H1 (cell line): ENCODE data around the gene AQP6. TPM values are rescaled to one million over a fixed set of nuclear protein-coding genes. Genes with fewer than 3 reads are reported as not detected.

Experiments
- CTCF ChIA-PET: fragments of 300-600 bp; sonication (Branson Sonifier 250); formaldehyde crosslinking; loops from one replicate; lab custom pipeline; 2021; ENCODE audit not compliant: partially characterized antibody; lab: Charles Lee
- POLR2A ChIA-PET: fragments of 300-600 bp; sonication (Branson Sonifier 250); formaldehyde crosslinking; loops from one replicate; lab custom pipeline; 2021; ENCODE audit warnings: inconsistent platforms; ENCODE audit not compliant: partially characterized antibody; lab: Charles Lee
- DNase-seq, 2 experiments: peaks; one replicate each; pipeline versions ENCODE4 v3.0.0 to v3.0.0-alpha.2; 2010 to 2022; ENCODE audit warnings: low spot score in 2 of 2, low read depth in 1 of 2, mixed read lengths in 1 of 2
- FAIRE-seq: peaks from 2 replicates; lab custom pipeline; 2011; peaks lifted over from hg19 to GRCh38; lab: Jason Lieb, UNC
- H2AFZ ChIP-seq: 2 replicates; pipeline ENCODE4 v1.8.1; 2012; ENCODE audit warnings: low read length, inconsistent platforms
- H2AK5ac ChIP-seq: 2 replicates; pipeline ENCODE4 v1.6.1; 2013; ENCODE audit warnings: low read depth, low read length
- H2BK120ac ChIP-seq: replicated peaks from 2 replicates; pipeline ENCODE3; 2013; ENCODE audit warnings: low read depth, low read length, inconsistent platforms
- H2BK12ac ChIP-seq: 2 replicates; pipeline ENCODE4 v1.6.1; 2013; ENCODE audit warnings: low read depth, low read length
- H2BK15ac ChIP-seq: 2 replicates; pipeline ENCODE4 v1.6.1; 2013; ENCODE audit warnings: low read length
- H2BK20ac ChIP-seq: 2 replicates; pipeline ENCODE4 v1.6.1; 2013; ENCODE audit warnings: low read length
- H2BK5ac ChIP-seq: 2 replicates; pipeline ENCODE4 v1.6.1; 2013; ENCODE audit warnings: low read depth, low read length
- H3K14ac ChIP-seq: 2 replicates; pipeline ENCODE4 v1.6.1; 2013; ENCODE audit warnings: inconsistent platforms; ENCODE audit not compliant: insufficient read length
- H3K18ac ChIP-seq: 2 replicates; pipeline ENCODE4 v1.6.1; 2013; ENCODE audit warnings: low read length; ENCODE audit errors: extremely low read depth
- H3K23ac ChIP-seq: 2 replicates; pipeline ENCODE4 v1.6.1; 2013; ENCODE audit warnings: inconsistent platforms; ENCODE audit not compliant: insufficient read length
- H3K23me2 ChIP-seq: 2 replicates; pipeline ENCODE4 v1.6.1; 2013; ENCODE audit warnings: low read depth, low read length
- H3K27ac ChIP-seq: 2 replicates; pipeline ENCODE4 v1.6.1; 2011; ENCODE audit warnings: low read depth, low read length, inconsistent platforms
- H3K27me3 ChIP-seq, 4 experiments: replicated peaks in 1 of 4; 1 replicate in 1 of 4; 2 replicates in 3 of 4; pipeline versions ENCODE4 v1.6.1 to v1.8.1; 2011 to 2013; ENCODE audit warnings: low read length in 3 of 4, mild to moderate bottlenecking in 3 of 4, inconsistent platforms in 2 of 4, mixed read lengths in 2 of 4, moderate library complexity in 1 of 4; ENCODE audit not compliant: control insufficient read depth in 3 of 4, insufficient read depth in 3 of 4; ENCODE audit errors: extremely low read depth in 1 of 4
- H3K36me3 ChIP-seq, 4 experiments: 2 replicates each; pipeline versions ENCODE4 v1.6.1 to v1.8.1; 2011 to 2013; ENCODE audit warnings: mild to moderate bottlenecking in 4 of 4, low read length in 3 of 4, moderate library complexity in 2 of 4, control low read depth in 1 of 4, inconsistent platforms in 1 of 4; ENCODE audit not compliant: insufficient read depth in 4 of 4, control insufficient read depth in 2 of 4
- H3K4ac ChIP-seq: replicated peaks from 2 replicates; pipeline ENCODE3; 2013; ENCODE audit warnings: low read length, low read depth, mixed read lengths, inconsistent platforms; ENCODE audit not compliant: insufficient read length
- H3K4me1 ChIP-seq, 4 experiments: replicated peaks in 1 of 4; 1 replicate in 1 of 4; 2 replicates in 3 of 4; pipeline versions ENCODE4 v1.6.1 to v1.8.1; 2011 to 2013; ENCODE audit warnings: low read length in 3 of 4, inconsistent platforms in 2 of 4, mixed read lengths in 1 of 4; ENCODE audit not compliant: insufficient read depth in 4 of 4, control insufficient read depth in 3 of 4
- H3K4me2 ChIP-seq, 2 experiments: 2 replicates each; pipeline versions ENCODE4 v1.6.1 to v1.8.1; 2011 to 2013; ENCODE audit warnings: low read depth in 2 of 2, low read length in 2 of 2, control low read depth in 1 of 2, inconsistent platforms in 1 of 2, mild to moderate bottlenecking in 1 of 2; ENCODE audit not compliant: insufficient read depth in 1 of 2
- H3K4me3 ChIP-seq, 4 experiments: fragments of 200-600, 300-600 bp in 1 of 4; sonication (generic), shearing (Covaris generic), sonication (Bioruptor Twin) in 1 of 4; 2 replicates each; pipeline versions ENCODE4 v1.5.1 to v1.8.1; 2011 to 2016; ENCODE audit warnings: low read length in 4 of 4, low read depth in 3 of 4, control low read depth in 2 of 4, inconsistent platforms in 2 of 4, mild to moderate bottlenecking in 2 of 4, mixed read lengths in 1 of 4, moderate library complexity in 1 of 4; ENCODE audit not compliant: insufficient read depth in 2 of 4; ENCODE audit errors: extremely low read depth in 1 of 4
- H3K56ac ChIP-seq: replicated peaks from 2 replicates; pipeline ENCODE3; 2013; ENCODE audit warnings: low read depth, mild to moderate bottlenecking, mixed read lengths, low read length, inconsistent platforms; ENCODE audit not compliant: insufficient read length
- H3K79me1 ChIP-seq: 2 replicates; pipeline ENCODE4 v1.6.1; 2013; ENCODE audit warnings: low read depth, low read length, control low read depth
- H3K79me2 ChIP-seq, 2 experiments: 2 replicates each; pipeline versions ENCODE4 v1.6.1 to v1.8.1; 2012 to 2013; ENCODE audit warnings: low read length in 2 of 2, mild to moderate bottlenecking in 2 of 2, inconsistent platforms in 1 of 2; ENCODE audit not compliant: insufficient read depth in 2 of 2, control insufficient read depth in 1 of 2
- H3K9ac ChIP-seq, 4 experiments: replicated peaks in 1 of 4; 1 replicate in 1 of 4; 2 replicates in 3 of 4; pipeline versions ENCODE4 v1.6.1 to v1.8.1; 2011 to 2013; ENCODE audit warnings: low read depth in 3 of 4, low read length in 3 of 4, control low read depth in 2 of 4, mild to moderate bottlenecking in 2 of 4, moderate library complexity in 2 of 4, inconsistent platforms in 1 of 4; ENCODE audit errors: extremely low read depth in 1 of 4
- H3K9me3 ChIP-seq, 2 experiments: 2 replicates each; pipeline versions ENCODE4 v1.6.1 to v1.8.1; 2012 to 2013; ENCODE audit warnings: mild to moderate bottlenecking in 2 of 2, moderate library complexity in 2 of 2, control low read depth in 1 of 2, inconsistent platforms in 1 of 2, low read depth in 1 of 2, low read length in 1 of 2, mixed read lengths in 1 of 2; ENCODE audit not compliant: insufficient read depth in 2 of 2
- H4K20me1 ChIP-seq, 2 experiments: replicated peaks in 1 of 2; 2 replicates each; pipeline versions ENCODE3 to v1.8.1; 2011 to 2013; ENCODE audit warnings: inconsistent platforms in 2 of 2, low read length in 2 of 2, mild to moderate bottlenecking in 1 of 2; ENCODE audit not compliant: insufficient read depth in 2 of 2, control insufficient read depth in 1 of 2
- H4K5ac ChIP-seq: 2 replicates; pipeline ENCODE4 v1.6.1; 2013; ENCODE audit warnings: low read length, low read depth, mixed read lengths, inconsistent platforms; ENCODE audit not compliant: insufficient read length
- H4K8ac ChIP-seq: 2 replicates; pipeline ENCODE4 v1.8.0; 2013; ENCODE audit warnings: mild to moderate bottlenecking, moderate library complexity, low read length, inconsistent platforms; ENCODE audit not compliant: insufficient read depth; ENCODE audit errors: extremely low read depth
- H4K91ac ChIP-seq: replicated peaks from 2 replicates; pipeline ENCODE3; 2013; ENCODE audit warnings: low read length, mixed read lengths, inconsistent platforms; ENCODE audit not compliant: insufficient read length
- BACH1 ChIP-seq: IDR thresholded peaks from 2 replicates; pipeline ENCODE4 v1.6.1; 2012; ENCODE audit warnings: low read length, improper control_type of control experiment
- BCL11A ChIP-seq, 2 experiments: IDR thresholded peaks; one replicate each; pipeline ENCODE4 v1.6.1; 2011; ENCODE audit warnings: low read depth in 2 of 2, low read length in 2 of 2, mild to moderate bottlenecking in 2 of 2
- E2F6 ChIP-seq: IDR thresholded peaks from 2 replicates; pipeline ENCODE4 v1.6.1; 2012; ENCODE audit warnings: inconsistent platforms
- PHF8 ChIP-seq: fragments of 200-600 bp; sonication (generic); conservative IDR thresholded peaks from 2 replicates; pipeline ENCODE4 v1.7.1; 2012; ENCODE audit warnings: low read depth, mild to moderate bottlenecking, inconsistent platforms, low read length, moderate library complexity
- RAD21 ChIP-seq, 2 experiments: IDR thresholded peaks in 1 of 2; conservative IDR thresholded peaks in 1 of 2; 2 replicates each; pipeline ENCODE4 v1.6.1; 2011; ENCODE audit warnings: low read depth in 2 of 2, low read length in 2 of 2, improper control_type of control experiment in 1 of 2, inconsistent platforms in 1 of 2, mild to moderate bottlenecking in 1 of 2, moderate library complexity in 1 of 2
- RFX5 ChIP-seq: IDR thresholded peaks from 2 replicates; pipeline ENCODE4 v1.6.1; 2011; ENCODE audit warnings: low read depth, low read length, improper control_type of control experiment, borderline replicate concordance
- SP2 ChIP-seq: IDR thresholded peaks from 2 replicates; pipeline ENCODE4 v1.6.1; 2012; ENCODE audit warnings: mild to moderate bottlenecking, low read length, inconsistent platforms
- TAF7 ChIP-seq: optimal IDR thresholded peaks from 2 replicates; pipeline ENCODE3; 2011; ENCODE audit warnings: low read depth, mild to moderate bottlenecking, inconsistent platforms, low read length, moderate library complexity, borderline replicate concordance
- TCF12 ChIP-seq: IDR thresholded peaks from 2 replicates; pipeline ENCODE4 v1.6.1; 2011; ENCODE audit warnings: low read depth, mild to moderate bottlenecking, low read length
- WGBS, 2 experiments: shearing (Covaris generic) in 1 of 2; methylation state at CpG; one replicate each; pipeline versions ENCODE4 v1.1.6 to v1.1.7; 2013 to 2015; ENCODE audit warnings: low lambda C conversion rate in 2 of 2, mixed read lengths in 2 of 2, inconsistent platforms in 1 of 2, low coverage in 1 of 2, missing lambda C conversion rate in 1 of 2; ENCODE audit not compliant: insufficient replicate concordance in 2 of 2, insufficient coverage in 1 of 2, insufficient read length in 1 of 2; ENCODE audit errors: extremely low coverage in 1 of 2, missing lambda C conversion rate in 1 of 2; 5-methylcytosine and 5-hydroxymethylcytosine counted together
- polyA plus RNA-seq, 7 experiments: library from polyadenylated mRNA; depleted of rRNA in 3 of 7; stranded (reverse) in 5 of 7; unstranded in 2 of 7; fragments of >200 nt in 5 of 7; fragments of 200-250 nt in 2 of 7; gene quantifications; 1 replicate in 5 of 7; 2 replicates in 1 of 7; 4 replicates in 1 of 7; pipeline versions ENCODE4 v1.2.1 to v1.2.3, GENCODE V29; 2011 to 2013; ENCODE audit warnings: missing spikeins in 2 of 7, mixed read lengths in 2 of 7
- total RNA-seq: library from RNA; stranded (reverse); fragmentation: NEBNext Ultra II Directional; extraction: Animal tissue kit (Norgen Biotek cat#: 25700); gene quantifications from 2 replicates; pipeline ENCODE4 v1.2.1, GENCODE V29; 2021
- TF ChIP-seq, protein P1 (sequence below), 3 experiments: IDR thresholded peaks; 1 replicate in 2 of 3; 2 replicates in 1 of 3; pipeline versions ENCODE4 v1.5.1 to v1.6.1; 2011; ENCODE audit warnings: low read length in 3 of 3, mild to moderate bottlenecking in 3 of 3, inconsistent platforms in 2 of 3, low read depth in 1 of 3, moderate library complexity in 1 of 3; ENCODE audit not compliant: insufficient read depth in 1 of 3; ENCODE audit errors: control extremely low read depth in 1 of 3

The AQP6 gene
- total and polyA plus RNA-seq, 2 of the 8 experiments (the other 6 are each of a cell fraction or from before 2014, with no cell fraction given): 0.03 to 0.17 TPM

- Histone ChIP-seq H3K4me3 (no peak overlapping the region), H3K79me1 (no peaks in the 10 kb centered on the region), H3K9ac (no peak overlapping the region), H2BK15ac (0 out of 2 replicates have a peak overlapping the region, but pooled peaks have one; percentile 72), H2BK120ac (no peak overlapping the region), H3K56ac (no peak overlapping the region), H3K27ac (no peak overlapping the region), H3K23me2 (no peaks in the 10 kb centered on the region), H3K36me3 (no peaks in the 10 kb centered on the region), H4K20me1 (no peaks in the 10 kb centered on the region), H2BK20ac (no peak overlapping the region), H3K23ac (no peak overlapping the region), H3K27me3 (peaks cover 0 to 4% (median 2%) of the 10 kb centered on the region in 4 experiments; a peak in 2 of 7 replicates), H3K79me2 (no peaks in the 10 kb centered on the region), H4K8ac (peak overlapping the region; percentile 16; the same call in 1 of the 2 replicates), H2AFZ (no peak overlapping the region), H3K4me1 (peaks cover 0 to 9% (median 3%) of the 10 kb centered on the region in 4 experiments; a peak in 3 of 7 replicates), H3K18ac (no peak overlapping the region), H2BK12ac (no peak overlapping the region), H3K14ac (no peak overlapping the region), H3K4ac (no peak overlapping the region), H4K91ac (no peak overlapping the region), H3K9me3 (no peaks in the 10 kb centered on the region), H2AK5ac (no peak overlapping the region), H3K4me2 (no peak overlapping the region), H2BK5ac (no peak overlapping the region), H4K5ac (no peak overlapping the region)
- DNase-seq (peak in 1 of 2 experiments; percentile 54), FAIRE-seq (no peak)
- ChIA-PET CTCF (interaction anchor here (0.6 to 23.0 kb wide), 19 partner anchors 5 to 1822 kb away, joined by 3 to 420 read pairs (median 3); partner anchors contain the start of genes AQP5, AQP6 and ASIC1), POLR2A (no interaction called here)
- 89% methylated on average over 14 of the region's 15 CpGs; no CpG with 5 or more reads in 1 of the 2 experiments for WGBS, 2 experiments
- TF ChIP-seq TAF7: no peak
- TF ChIP-seq RFX5: no peak
- TF ChIP-seq, protein P1, sequence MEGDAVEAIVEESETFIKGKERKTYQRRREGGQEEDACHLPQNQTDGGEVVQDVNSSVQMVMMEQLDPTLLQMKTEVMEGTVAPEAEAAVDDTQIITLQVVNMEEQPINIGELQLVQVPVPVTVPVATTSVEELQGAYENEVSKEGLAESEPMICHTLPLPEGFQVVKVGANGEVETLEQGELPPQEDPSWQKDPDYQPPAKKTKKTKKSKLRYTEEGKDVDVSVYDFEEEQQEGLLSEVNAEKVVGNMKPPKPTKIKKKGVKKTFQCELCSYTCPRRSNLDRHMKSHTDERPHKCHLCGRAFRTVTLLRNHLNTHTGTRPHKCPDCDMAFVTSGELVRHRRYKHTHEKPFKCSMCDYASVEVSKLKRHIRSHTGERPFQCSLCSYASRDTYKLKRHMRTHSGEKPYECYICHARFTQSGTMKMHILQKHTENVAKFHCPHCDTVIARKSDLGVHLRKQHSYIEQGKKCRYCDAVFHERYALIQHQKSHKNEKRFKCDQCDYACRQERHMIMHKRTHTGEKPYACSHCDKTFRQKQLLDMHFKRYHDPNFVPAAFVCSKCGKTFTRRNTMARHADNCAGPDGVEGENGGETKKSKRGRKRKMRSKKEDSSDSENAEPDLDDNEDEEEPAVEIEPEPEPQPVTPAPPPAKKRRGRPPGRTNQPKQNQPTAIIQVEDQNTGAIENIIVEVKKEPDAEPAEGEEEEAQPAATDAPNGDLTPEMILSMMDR (IDR thresholded peaks at IDR 0.05; ENCODE audit: control extremely low read depth in 1 of 3, insufficient read depth in 1 of 3, low read depth in 1 of 3, low read length in 3 of 3): peak in 2 of 3 experiments; percentile 50 to 52; a peak in 3 of 4 replicates
- TF ChIP-seq SP2: no peak
- no peak for TF ChIP-seq E2F6
- TF ChIP-seq BACH1: no peak
- TF ChIP-seq BCL11A (IDR thresholded peaks at IDR 0.05; ENCODE audit: low read depth in 2 of 2, low read length in 2 of 2): no peak
- no peak for TF ChIP-seq PHF8
- TF ChIP-seq TCF12: no peak
- peak; percentile 45 to 58 for TF ChIP-seq RAD21 (IDR thresholded peaks at IDR 0.05 in 1 of 2, conservative IDR thresholded peaks at IDR 0.05 in 1 of 2; ENCODE audit: low read depth in 2 of 2, low read length in 2 of 2)
Observed at GRCh38 chr12:49974231-49974675, 1.5 kb downstream of the AQP6 start.
